Activated CD8-positive, alpha-beta T cell treated with anti-CD3 and anti-CD28 coated beads, Interleukin-2, amount 10 ng/mL, durations not matched to agents 7 days and 5 days (primary cell): ENCODE measurements around the gene TTLL3. TPM values are rescaled to one million over a fixed set of nuclear protein-coding genes. Genes with fewer than 3 reads are reported as not detected.

Source experiments
- ATAC-seq: fragments of 150-1000 bp; cut with Tn5 transposase; one replicate; pipeline ENCODE4 v1.10.0; 2021; ENCODE audit warnings: moderate library complexity
- CTCF ChIA-PET: fragments of 350-600 bp; sonication (Branson Sonifier 250); formaldehyde crosslinking; loops from one replicate; lab custom pipeline; 2021; ENCODE audit warnings: antibody characterized with exemption; lab: Charles Lee
- POLR2A ChIA-PET: fragments of 350-600 bp; sonication (Branson Sonifier 250); formaldehyde crosslinking; loops from one replicate; lab custom pipeline; 2021; ENCODE audit warnings: antibody characterized with exemption; lab: Charles Lee
- DNase-seq: peaks from one replicate; pipeline ENCODE4 v3.0.0-alpha.2; 2020
- H3K27ac Mint-ChIP-seq: one replicate; pipeline ENCODE4 v1.8.0; 2021; ENCODE audit warnings: mild to moderate bottlenecking, mixed read lengths
- H3K27me3 Mint-ChIP-seq: one replicate; pipeline ENCODE4 v1.8.0; 2021; ENCODE audit warnings: low read depth, mixed read lengths
- H3K36me3 Mint-ChIP-seq: one replicate; pipeline ENCODE4 v1.8.0; 2021; ENCODE audit warnings: low read depth, mixed read lengths
- H3K4me1 Mint-ChIP-seq: one replicate; pipeline ENCODE4 v1.8.0; 2021; ENCODE audit warnings: low read depth, mixed read lengths
- H3K4me3 Mint-ChIP-seq: one replicate; pipeline ENCODE4 v1.8.0; 2021; ENCODE audit warnings: mild to moderate bottlenecking, mixed read lengths
- H3K9me3 Mint-ChIP-seq: one replicate; pipeline ENCODE4 v1.8.0; 2022; ENCODE audit warnings: mixed read lengths; ENCODE audit not compliant: insufficient read depth
- total RNA-seq, 2 experiments: library from RNA; stranded (reverse); gene quantifications; one replicate each; pipeline ENCODE4 v1.2.3, GENCODE V29; 2021

The TTLL3 gene
- 10 to 100 TPM; 53.7 to 55.2 TPM for total RNA-seq

GRCh38 chr3:9809615-9810432 is at the start of gene TTLL3:
Gene TTLL3 (plus strand): TSS chr3:9810262. CDS start chr3:9810662, 400 bp downstream.
- Mint-ChIP-seq H3K36me3 (peaks cover 67% of the 10 kb centered on the region), H3K4me1 (peaks cover 48% of the 10 kb centered on the region), H3K9me3 (no peaks in the 10 kb centered on the region), H3K4me3 (peak within 1 kb of the TSS; percentile 80), H3K27me3 (no peaks in the 10 kb centered on the region), H3K27ac (peak within 1 kb of the TSS; percentile 88)
- CTCF ChIA-PET = interaction anchor here (0.9 to 2.2 kb wide), 3 partner anchors 14 to 136 kb away, joined by 3 to 15 read pairs (median 6); no protein-coding TSS in a partner anchor
- POLR2A ChIA-PET = interaction anchor here (0.7 to 1.6 kb wide), 7 partner anchors 9 to 160 kb away, joined by 3 to 11 read pairs (median 3); partner anchors contain the start of genes ARPC4, MTMR14 and TADA3
- ATAC-seq = peak; percentile 73
- DNase-seq = peak; percentile 54

- DNase-seq = no peak
- peaks cover 51% of the 10 kb centered on the region for H3K36me3 Mint-ChIP-seq
- peaks cover 3% of the 10 kb centered on the region for H3K4me1 Mint-ChIP-seq
- POLR2A ChIA-PET = no interaction called here
- H3K27me3 Mint-ChIP-seq = no peaks in the 10 kb centered on the region
- no peaks in the 10 kb centered on the region for H3K9me3 Mint-ChIP-seq
- CTCF ChIA-PET = interaction anchor here (1.4 kb wide), 1 partner anchor 34 kb away, joined by 3 read pairs; no protein-coding TSS in a partner anchor
- H3K4me3 Mint-ChIP-seq = no peak overlapping the region
- ATAC-seq = no peak
- H3K27ac Mint-ChIP-seq = no peak overlapping the region
These were observed 49.1 kb upstream of the TTLL3 start for GRCh38 chr3:9760779-9761505.

GRCh38 chr3:9761919-9762318 is 48.1 kb upstream of the TTLL3 start:
- POLR2A ChIA-PET = no interaction called here
- CTCF ChIA-PET = no interaction called here
- Mint-ChIP-seq H3K4me3 (no peak overlapping the region), H3K9me3 (no peaks in the 10 kb centered on the region), H3K27me3 (no peaks in the 10 kb centered on the region), H3K36me3 (peaks cover 49% of the 10 kb centered on the region), H3K4me1 (peaks cover 5% of the 10 kb centered on the region), H3K27ac (no peak overlapping the region)
- ATAC-seq = no peak
- DNase-seq = no peak

- DNase-seq = no peak
- no peak for ATAC-seq
- Mint-ChIP-seq H3K27me3 (no peaks in the 10 kb centered on the region), H3K4me3 (no peak overlapping the region), H3K27ac (no peak overlapping the region), H3K4me1 (peaks cover 15% of the 10 kb centered on the region), H3K9me3 (no peaks in the 10 kb centered on the region), H3K36me3 (peaks cover 45% of the 10 kb centered on the region)
- ChIA-PET CTCF (interaction anchor here (0.8 to 1.5 kb wide), 3 partner anchors 11 to 21 kb away, joined by 3 read pairs; no protein-coding TSS in a partner anchor), POLR2A (no interaction called here)
These were observed 47.2 kb upstream of the TTLL3 start for GRCh38 chr3:9762871-9763270.

GRCh38 chr3:9765865-9766264 is 44.2 kb upstream of the TTLL3 start:
- peaks cover 38% of the 10 kb centered on the region for H3K4me1 Mint-ChIP-seq

GRCh38 chr3:9767418-9767817 is 42.6 kb upstream of the TTLL3 start:
- Mint-ChIP-seq H3K27ac (no peak overlapping the region), H3K4me3 (no peak overlapping the region), H3K4me1 (peaks cover 38% of the 10 kb centered on the region), H3K36me3 (peaks cover 21% of the 10 kb centered on the region), H3K9me3 (no peaks in the 10 kb centered on the region), H3K27me3 (no peaks in the 10 kb centered on the region)
- ChIA-PET POLR2A (no interaction called here), CTCF (interaction anchor here (1.5 kb wide), 1 partner anchor 15 kb away, joined by 3 read pairs; no protein-coding TSS in a partner anchor)
- no peak for ATAC-seq
- DNase-seq = no peak

More at GRCh38 chr3:9765865-9766264, 44.2 kb upstream of the TTLL3 start:
- Mint-ChIP-seq H3K9me3 (no peaks in the 10 kb centered on the region), H3K27me3 (no peaks in the 10 kb centered on the region), H3K36me3 (peaks cover 28% of the 10 kb centered on the region), H3K27ac (no peak overlapping the region), H3K4me3 (no peak overlapping the region)
- DNase-seq (no peak), ATAC-seq (no peak)
- ChIA-PET CTCF (no interaction called here), POLR2A (interaction anchor here (0.6 kb wide), 1 partner anchor 19 kb away, joined by 3 read pairs; no protein-coding TSS in a partner anchor)

GRCh38 chr3:9768141-9768775 is 41.8 kb upstream of the TTLL3 start:
- no peak for ATAC-seq
- CTCF ChIA-PET = interaction anchor here (1.0 to 1.5 kb wide), 2 partner anchors 14 to 41 kb away, joined by 3 to 4 read pairs; no protein-coding TSS in a partner anchor
- H3K27me3 Mint-ChIP-seq = no peaks in the 10 kb centered on the region
- peak overlapping the region; percentile 19 for H3K27ac Mint-ChIP-seq
- peak overlapping the region; percentile 79 for H3K4me3 Mint-ChIP-seq
- peaks cover 38% of the 10 kb centered on the region for H3K4me1 Mint-ChIP-seq
- DNase-seq = no peak
- H3K36me3 Mint-ChIP-seq = peaks cover 18% of the 10 kb centered on the region
- H3K9me3 Mint-ChIP-seq = no peaks in the 10 kb centered on the region
- POLR2A ChIA-PET = interaction anchor here (4.7 kb wide), 1 partner anchor 24 kb away, joined by 23 read pairs; the partner anchor contains the start of genes ARPC4 and TADA3

GRCh38 chr3:9769012-9769411 is 41.0 kb upstream of the TTLL3 start:
- peak overlapping the region; percentile 68 for H3K27ac Mint-ChIP-seq
- no peak for ATAC-seq

GRCh38 chr3:9769426-9770275 is 40.4 kb upstream of the TTLL3 start, which contains the start of gene CAMK1:
Gene CAMK1 (minus strand): TSS chr3:9769947. CDS start chr3:9767749, 2,198 bp downstream.
- peak within 1 kb of the TSS; percentile 83 for H3K27ac Mint-ChIP-seq
- POLR2A ChIA-PET = interaction anchor here (4.7 kb wide), 1 partner anchor 22 kb away, joined by 23 read pairs; the partner anchor contains the start of genes ARPC4 and TADA3
- no peaks in the 10 kb centered on the region for H3K27me3 Mint-ChIP-seq
- ATAC-seq (peak; percentile 95), DNase-seq (peak; percentile 72)
- no peaks in the 10 kb centered on the region for H3K9me3 Mint-ChIP-seq
- CTCF ChIA-PET = interaction anchor here (0.9 to 1.0 kb wide), 2 partner anchors 17 to 23 kb away, joined by 3 to 4 read pairs; partner anchors contain the start of gene ARPC4
- peaks cover 18% of the 10 kb centered on the region for H3K36me3 Mint-ChIP-seq
- peak within 1 kb of the TSS; percentile 79 for H3K4me3 Mint-ChIP-seq
- peaks cover 39% of the 10 kb centered on the region for H3K4me1 Mint-ChIP-seq

More at GRCh38 chr3:9769012-9769411, 41.0 kb upstream of the TTLL3 start:
- Mint-ChIP-seq H3K27me3 (no peaks in the 10 kb centered on the region), H3K4me1 (peaks cover 39% of the 10 kb centered on the region), H3K36me3 (peaks cover 18% of the 10 kb centered on the region), H3K4me3 (peak overlapping the region; percentile 79), H3K9me3 (no peaks in the 10 kb centered on the region)
- CTCF ChIA-PET = interaction anchor here (0.9 to 1.5 kb wide), 3 partner anchors 13 to 42 kb away, joined by 3 to 4 read pairs (median 3); no protein-coding TSS in a partner anchor
- POLR2A ChIA-PET = interaction anchor here (4.7 kb wide), 1 partner anchor 23 kb away, joined by 23 read pairs; the partner anchor contains the start of genes ARPC4 and TADA3
- no peak for DNase-seq

- POLR2A ChIA-PET = interaction anchor here (0.6 to 4.7 kb wide), 2 partner anchors 22 to 100 kb away, joined by 3 to 23 read pairs; partner anchors contain the start of genes ARPC4 and TADA3
- CTCF ChIA-PET = interaction anchor here (1.0 kb wide), 1 partner anchor 23 kb away, joined by 4 read pairs; the partner anchor contains the start of gene ARPC4
- Mint-ChIP-seq H3K27me3 (no peaks in the 10 kb centered on the region), H3K27ac (peak overlapping the region; percentile 83), H3K4me1 (peaks cover 42% of the 10 kb centered on the region), H3K9me3 (no peaks in the 10 kb centered on the region), H3K36me3 (peaks cover 14% of the 10 kb centered on the region), H3K4me3 (peak overlapping the region; percentile 67)
- ATAC-seq = peak; percentile 8
- DNase-seq = no peak
These were observed 39.7 kb upstream of the TTLL3 start for GRCh38 chr3:9770276-9770812.
